ENCODE data around the gene SCAPER.
"Not testable (repeated sequence)": the region's sequence is repeated elsewhere in the genome, so short reads cannot be mapped to it uniquely, and the experiment has no call there.

Gene SCAPER

DNA sequence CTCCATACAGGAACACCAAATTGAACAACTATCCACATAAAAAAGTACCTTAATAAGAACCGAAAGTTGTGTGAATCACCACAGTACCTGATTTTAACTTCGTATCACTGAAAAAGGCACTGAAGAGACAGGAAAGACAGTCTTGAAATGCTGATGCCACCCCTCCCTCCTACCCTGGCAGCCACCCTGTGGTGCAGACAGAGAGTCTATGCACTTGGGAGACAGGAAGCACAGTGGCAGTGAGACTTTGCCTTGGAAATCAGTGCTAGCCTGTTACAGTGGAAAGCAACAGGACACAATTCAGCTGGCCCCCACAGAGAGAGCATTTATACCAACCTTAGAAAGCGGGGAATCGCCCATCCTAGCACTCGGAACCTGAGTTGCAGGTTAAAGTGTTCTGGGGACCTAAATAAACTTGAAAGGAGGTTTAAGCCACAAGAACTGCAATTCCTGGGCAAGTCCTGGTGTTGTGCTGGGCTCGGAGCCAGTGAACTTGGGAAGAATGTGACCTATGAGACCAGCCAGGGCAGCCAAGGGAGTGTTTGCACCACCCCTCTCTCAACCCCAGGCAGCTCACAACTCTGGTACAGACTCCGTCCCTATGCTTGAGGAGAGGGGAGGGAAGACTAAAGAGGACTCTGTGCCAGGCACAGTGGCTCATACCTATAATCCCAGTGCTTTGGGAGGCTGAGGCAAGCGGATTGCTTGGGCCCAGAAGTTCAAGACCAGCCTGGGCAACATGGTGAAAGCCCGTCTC lies 328.4 kb downstream of the SCAPER start:
- DNase-seq (ENCODE audit: low read depth in 2 of 2), result no peak

DNA sequence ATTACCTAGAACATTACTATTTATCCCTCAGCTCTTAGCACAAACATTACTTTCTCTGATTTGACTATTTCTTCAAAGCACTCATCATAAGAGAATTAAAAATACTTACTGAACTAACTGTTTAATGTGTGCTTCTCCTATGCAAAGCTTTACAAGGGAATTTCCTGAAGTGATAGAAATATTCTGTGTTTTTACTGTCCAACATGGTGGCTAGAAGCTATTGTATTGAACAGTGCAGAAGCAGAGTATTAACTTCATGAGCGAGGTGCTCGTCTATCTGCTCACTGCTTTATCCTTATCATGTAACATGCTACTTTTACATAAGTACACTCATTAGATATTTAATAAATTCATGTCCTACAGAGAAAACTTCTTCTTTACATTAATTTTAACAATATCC lies 329.5 kb downstream of the SCAPER start:
- DNase-seq (ENCODE audit: low read depth in 2 of 2), result no peak

DNA sequence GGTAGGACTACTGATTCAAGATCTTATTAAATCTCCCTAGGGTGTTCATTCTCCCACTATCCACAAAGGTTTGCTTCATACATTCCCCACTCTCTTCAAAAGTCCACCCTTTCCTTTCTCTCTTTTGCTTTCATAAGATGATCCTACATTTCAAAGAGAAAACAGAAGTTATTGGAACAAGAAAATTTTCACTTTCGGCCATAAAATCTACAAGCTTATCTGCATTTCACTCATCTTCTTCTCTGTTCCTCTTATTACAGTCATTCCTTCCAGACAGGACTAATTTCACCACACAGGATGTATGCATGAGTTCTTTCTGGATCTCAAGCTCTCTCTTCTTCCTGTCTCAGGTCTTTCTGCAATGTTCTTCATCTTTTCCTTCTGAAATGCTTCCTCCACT lies 329.9 kb downstream of the SCAPER start:
- DNase-seq (ENCODE audit: low read depth in 2 of 2), result no peak

DNA sequence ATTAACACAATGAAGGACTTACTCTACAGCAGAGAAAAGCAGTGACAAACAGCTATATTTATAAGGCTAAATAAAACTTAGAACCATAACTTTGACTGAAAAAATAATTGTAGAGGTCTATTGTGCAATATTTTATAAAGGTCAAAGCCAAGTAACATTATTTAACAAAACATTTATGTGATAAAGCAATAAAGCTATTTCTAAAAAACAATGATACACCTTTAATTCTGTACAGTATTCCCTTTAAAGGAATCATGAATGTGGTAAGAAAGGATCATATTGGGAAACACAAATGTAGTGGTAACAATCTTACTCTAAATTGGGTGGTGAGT lies 332.2 kb downstream of the SCAPER start:
- no peak for DNase-seq (ENCODE audit: low read depth in 2 of 2)

DNA sequence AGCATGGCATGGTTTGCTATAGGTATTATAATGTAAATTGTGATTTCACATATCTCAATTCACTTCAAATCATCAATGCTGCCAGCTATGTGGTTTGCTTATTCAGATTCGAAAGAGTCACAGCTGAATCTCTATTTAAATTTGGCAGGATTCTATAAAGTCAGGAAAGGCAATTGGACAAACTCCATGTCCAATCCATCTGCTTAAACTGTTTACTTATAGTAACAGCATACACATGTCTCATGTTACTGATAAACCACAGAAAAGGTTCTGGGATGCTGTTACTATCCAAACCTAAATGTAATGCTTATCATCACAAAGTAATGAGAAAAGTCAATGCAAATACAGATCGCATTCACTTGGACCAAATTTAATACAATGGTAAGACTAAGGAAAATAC lies 338.9 kb downstream of the SCAPER start:
- DNase-seq (ENCODE audit: low read depth in 2 of 2), result no peak

DNA sequence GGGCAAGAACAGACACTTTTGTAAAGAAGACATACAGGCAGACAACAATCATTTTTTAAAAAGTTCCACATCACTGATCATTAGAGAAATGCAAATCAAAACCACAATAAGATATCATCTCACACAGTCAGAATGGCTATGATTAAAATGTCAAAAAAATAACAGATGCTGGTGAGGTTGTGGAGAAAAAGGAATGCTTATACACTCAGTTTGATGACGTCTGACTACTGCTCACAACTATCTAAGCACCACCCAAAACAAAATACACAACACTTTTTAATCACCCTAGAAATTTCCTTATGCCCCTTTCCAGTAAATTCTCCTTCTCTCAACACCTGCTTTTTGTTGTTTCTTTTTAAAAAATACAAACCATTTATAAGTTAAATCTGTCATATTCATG lies 339.8 kb downstream of the SCAPER start:
- DNase-seq (ENCODE audit: low read depth in 2 of 2), result no peak

DNA sequence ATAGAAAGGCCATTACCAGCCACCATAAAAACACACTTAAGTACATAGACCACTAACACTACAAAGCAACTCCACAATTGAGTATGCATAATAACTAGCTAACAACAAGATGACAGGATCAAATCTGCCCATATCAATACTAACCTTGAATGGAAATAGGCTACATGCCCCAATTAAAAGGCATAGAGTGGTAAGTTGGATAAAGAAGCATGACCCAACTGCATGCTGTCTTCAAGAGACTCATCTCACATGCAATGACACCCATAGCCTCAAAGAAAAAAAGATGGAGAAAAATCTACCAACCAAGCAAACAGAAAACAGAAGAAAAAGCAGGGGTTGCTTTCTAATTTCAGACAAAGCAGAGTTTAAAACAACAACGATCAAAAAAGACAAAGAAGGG lies 349.9 kb downstream of the SCAPER start:
- no peak for DNase-seq (ENCODE audit: low read depth in 2 of 2)

DNA sequence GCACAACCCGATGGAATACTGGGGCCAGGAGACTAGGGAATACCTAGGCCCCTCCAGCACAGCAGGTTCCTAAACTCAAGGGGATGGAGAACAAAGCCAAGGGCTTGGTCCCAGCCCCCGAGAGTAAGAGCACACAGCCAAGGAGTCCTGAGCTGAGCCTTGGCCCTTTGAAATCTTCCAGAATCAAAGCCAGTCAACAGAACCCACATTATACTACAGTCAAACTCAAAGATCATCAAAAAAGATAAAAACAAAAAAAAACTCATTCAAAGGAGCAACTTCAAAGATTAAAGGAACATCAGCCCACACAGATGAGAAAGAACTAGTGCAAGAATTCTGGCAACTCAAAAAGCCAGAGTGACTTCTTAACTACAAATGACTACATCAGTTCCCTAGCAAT lies 351.6 kb downstream of the SCAPER start:
- no peak for DNase-seq (ENCODE audit: low read depth in 2 of 2)

DNA sequence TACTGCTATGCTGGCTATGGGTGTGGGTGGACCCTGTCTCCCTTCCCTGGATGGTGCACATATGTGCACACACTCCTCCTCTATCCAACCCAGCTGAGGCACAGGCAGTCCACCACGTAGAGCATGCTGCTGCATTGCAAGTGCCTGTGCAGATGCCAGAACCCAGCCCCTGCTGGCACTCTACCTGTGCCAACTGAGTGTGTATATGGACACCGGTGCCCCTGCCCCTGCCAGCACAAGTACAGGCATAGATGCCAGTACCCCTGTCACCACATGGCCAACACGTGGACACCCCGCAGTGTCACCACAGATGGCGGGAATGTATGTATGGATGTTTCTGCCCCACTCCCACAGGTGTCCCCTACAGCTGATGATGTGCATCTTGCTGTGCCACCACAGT lies 352.0 kb downstream of the SCAPER start:
- no peak for DNase-seq (ENCODE audit: low read depth in 2 of 2)

DNA sequence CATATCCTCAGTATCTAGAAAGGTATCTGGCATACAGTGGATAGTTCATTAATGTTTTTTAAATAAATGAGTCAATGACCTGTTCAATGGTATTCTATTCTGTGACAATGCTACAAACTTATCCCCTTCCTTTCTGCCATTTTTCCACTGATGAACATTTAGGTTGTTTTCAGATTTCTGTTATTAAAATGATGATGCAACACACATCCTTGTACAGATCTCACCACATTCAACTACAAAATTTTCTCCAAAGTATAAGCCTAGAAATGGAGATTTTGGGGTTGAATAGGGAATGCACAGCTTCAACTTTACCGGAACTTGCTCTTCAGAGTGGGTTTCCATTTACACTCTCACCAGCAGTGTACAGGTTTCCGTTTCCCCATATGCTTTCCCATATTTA lies 358.3 kb downstream of the SCAPER start:
- DNase-seq (ENCODE audit: low read depth in 2 of 2), result no peak

DNA sequence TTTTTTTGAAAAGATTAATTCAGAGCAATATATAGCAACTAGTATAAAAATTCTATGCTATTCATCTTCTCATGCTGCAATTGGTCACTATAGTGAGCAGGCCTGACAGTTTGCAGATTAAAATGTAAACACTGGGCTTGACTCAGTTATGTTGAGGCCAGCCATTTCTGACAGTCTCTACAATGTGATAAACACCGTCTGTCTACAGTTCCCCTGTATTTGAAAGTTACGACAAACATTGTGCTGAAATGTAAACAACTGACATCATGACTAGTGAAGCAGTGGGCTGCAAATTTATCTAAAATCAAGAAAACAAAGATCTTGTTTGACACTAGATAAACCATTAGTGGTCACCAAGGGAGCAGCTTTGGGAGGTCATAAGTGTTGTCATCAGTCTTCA lies 371.1 kb downstream of the SCAPER start:
- no peak for DNase-seq (ENCODE audit: low read depth in 2 of 2)

DNA sequence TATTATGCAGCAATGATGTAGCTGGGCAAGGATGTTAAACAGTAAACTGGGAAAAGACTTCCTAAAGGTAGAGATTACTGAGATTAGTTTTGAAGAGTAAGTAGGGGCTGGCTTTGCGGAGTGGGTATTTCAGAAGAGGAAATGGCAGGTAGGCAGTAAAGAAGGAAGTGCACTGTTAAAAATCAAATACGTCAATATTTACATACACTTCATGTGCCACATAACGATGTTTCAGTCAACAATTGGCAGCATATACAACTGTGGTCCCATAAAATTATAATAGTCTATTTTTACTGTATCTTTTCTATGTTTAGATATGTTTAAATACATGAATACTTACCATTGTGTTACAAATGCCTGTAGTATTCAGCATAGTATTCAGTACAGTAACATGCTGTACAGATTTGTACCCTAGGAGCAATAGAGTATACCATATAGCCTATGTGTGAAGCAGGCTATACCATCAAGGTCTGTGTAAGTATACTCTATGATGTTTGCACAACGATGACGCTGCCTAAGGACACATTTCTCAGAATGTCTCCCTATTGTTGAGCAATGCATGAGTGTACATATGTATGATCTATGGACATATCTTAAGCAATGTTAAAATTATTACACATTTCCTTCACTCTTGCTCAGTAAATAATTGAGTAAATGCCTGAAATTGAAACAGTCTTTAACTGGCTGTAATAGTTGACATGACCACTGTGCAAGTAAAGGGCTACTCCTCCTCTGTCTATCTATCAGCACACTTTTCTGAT lies 371.9 kb downstream of the SCAPER start:
- DNase-seq (ENCODE audit: low read depth in 2 of 2), result no peak

DNA sequence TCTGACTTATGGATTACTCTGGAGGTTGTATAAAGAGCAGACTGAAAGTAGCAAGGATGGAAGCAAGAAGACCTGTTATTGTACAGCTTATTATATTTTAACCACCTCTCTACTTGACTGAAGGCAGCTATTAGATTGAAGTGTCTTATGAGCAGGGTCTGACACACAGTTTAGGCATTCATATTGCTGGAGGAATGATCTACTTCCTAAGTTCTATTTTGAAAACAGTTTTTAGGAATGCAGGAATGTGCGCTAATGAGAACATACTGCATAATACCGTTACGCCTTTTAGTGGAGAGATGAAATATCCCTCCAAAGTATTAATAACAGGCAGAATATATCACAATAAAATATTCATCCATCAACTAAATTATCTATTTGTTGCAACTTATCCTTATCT lies 375.2 kb downstream of the SCAPER start:
- DNase-seq (ENCODE audit: low read depth in 2 of 2), result no peak

DNA sequence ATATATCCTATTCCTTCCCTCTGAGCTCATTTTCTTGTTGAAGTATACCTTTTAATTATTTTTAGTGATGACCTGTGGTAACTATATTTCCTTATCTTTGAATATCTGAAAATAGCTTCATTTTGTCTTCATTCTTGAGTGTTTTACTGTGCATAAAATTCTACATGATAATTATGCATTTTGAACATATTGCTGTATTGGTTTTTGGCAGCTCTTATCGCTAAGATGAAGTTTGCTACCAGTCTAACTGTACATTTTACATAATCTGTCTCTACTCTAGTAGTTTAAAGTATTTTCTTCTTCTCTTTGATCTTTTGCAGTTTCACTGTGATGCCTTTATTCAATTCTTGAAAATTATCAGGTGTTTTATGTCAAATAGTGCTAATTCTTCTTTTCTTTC lies 379.0 kb downstream of the SCAPER start:
- no peak for DNase-seq (ENCODE audit: low read depth in 2 of 2)

DNA sequence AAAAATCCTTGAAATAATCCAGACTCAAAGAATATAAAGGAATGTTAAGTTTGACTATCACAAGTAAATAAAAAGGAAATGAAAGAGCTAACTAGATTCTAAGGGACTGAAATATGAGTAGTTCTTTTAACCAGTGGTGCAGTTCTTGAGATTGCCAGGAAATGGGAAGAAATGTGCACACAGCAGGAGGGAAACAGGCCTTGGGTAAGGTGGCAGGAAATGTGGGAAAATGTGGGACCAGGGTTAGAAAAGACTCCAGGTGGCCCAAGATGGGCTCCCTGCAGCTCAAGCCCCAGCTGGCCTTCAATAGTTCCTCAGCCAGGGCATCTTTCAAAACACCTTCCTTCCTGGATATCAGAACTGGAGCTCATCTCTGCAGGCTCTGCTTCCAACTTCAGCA lies 387.2 kb downstream of the SCAPER start:
- no peak for DNase-seq (ENCODE audit: low read depth in 2 of 2)

DNA sequence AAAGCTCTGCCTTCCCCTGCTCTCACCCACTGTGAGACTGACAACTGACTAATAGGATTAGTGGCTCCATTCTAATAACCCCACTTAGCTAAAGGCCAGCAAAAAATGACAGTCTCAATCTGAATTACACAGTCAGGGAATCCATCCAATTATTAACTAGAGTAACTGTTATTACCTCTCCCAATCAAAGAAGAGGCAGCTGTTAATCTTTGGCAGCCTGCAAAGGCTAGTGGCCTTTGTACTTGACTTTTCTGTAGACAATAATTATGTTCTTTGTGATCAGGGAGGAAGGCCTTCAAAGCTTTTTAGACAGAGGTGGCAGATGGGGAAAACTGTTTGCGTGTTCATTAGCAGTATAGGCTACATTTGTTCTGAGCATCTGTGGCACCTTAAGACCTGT lies 390.9 kb downstream of the SCAPER start:
- DNase-seq (ENCODE audit: low read depth in 2 of 2), result no peak

DNA sequence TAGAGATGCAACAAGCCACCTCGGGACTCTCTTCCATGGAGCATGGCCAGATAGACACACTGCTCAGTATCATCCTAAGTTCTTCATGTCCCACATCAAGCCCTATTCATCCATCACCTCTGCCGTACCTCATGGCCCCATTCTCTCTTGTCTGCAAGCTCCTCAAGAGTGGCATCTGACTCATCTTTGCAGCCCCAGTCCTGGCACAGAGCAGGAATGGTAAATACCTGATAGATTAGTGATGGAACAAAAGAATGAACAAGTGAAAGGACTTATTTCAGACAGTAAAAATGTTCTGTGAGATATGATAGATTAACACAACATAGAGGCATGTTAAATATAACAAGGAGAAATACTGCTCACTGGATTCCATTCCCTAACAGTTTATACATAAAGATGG lies 392.2 kb downstream of the SCAPER start:
- no peak for DNase-seq (ENCODE audit: low read depth in 2 of 2)

DNA sequence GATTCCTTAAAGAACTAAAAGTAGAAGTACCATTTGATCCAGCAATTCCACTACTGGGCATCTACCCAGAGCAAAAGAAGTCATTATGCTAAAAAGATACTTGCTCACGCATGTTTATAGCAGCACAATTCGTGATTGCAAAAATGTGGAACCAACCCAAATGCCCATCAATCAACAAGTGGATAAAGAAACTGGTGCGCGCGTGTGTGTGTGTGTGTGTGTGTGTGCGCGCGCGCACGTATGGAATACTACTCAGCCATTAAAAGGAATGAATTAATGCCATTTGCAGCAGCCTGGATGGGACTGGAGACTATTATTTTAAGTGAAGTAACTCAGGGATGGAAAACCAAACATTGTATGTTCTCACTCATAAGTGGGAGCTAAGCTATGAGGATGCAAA lies 394.5 kb downstream of the SCAPER start:
- not testable (repeated sequence) for DNase-seq (ENCODE audit: low read depth in 2 of 2)

DNA sequence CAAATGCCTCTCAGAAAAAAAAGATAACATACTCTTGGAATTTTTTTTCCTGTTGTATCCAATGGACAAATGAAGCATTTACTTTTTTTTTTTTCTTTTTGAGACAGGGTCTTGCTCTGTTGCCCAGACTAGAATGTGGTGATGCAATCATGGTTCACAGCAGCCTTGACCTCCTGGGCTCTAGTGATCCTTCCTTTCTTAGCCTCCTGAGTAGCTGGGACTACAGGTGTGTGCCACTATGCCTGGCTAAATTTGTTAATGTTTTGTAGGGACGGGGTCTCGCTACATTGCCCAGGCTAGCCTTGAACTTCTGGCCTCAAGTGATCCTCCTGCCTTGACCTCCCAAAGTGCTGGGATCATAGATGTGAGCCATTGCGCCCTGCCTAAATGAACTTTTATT lies 401.3 kb downstream of the SCAPER start:
- no peak for DNase-seq (ENCODE audit: low read depth in 2 of 2)

DNA sequence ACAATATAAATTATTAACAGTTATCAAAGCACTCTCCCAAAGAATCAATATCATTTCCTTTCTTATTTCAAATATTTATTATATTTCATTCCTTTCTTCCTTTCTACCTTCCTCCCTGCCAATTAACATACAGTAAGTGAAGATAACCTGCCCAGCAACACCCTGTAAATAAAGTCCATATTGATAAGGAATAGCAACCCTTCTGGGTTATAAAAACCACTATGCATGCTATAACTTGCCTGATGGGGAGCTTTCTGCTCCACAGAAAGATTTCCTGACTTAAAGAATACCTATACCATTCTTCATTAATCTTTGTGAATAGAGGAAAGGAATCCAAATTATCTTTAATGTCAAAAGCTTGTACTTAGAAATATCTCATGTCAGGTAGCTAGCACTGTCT lies 402.0 kb downstream of the SCAPER start:
- DNase-seq (ENCODE audit: low read depth in 2 of 2), result no peak

DNA sequence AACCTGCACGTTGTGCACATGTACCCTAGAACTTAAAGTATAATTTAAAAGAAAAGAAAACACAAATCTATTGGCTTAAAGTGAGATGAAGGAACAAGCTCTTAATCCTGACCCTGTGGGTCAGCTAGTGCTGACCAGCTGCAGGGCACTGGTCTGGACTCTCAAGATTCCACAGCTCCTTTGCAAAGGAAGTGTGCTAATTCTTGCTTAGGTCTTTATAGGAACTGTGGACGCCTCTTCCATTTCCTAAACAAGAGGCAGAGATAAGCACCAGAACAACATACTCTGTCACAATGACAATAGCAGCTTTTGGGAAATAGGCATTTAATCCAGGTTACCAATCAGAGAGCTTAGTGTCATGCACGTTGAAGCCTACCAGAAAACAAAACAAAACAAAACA lies 402.5 kb downstream of the SCAPER start:
- no peak for DNase-seq (ENCODE audit: low read depth in 2 of 2)

DNA sequence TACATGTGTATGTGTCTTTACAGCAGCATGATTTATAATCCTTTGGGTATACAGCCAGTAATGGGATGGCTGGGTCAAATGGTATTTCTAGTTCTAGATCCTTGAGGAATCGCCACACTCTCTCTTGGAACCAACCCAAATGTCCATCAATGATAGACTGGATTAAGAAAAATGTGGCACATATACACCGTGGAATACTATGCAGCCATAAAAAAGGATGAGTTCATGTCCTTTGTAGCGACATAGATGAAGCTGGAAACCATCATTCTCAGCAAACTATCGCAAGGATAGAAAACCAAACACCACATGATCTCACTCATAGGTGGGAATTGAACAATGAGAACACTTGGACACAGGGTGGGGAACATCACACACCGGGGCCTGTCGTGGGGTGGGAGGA lies 403.0 kb downstream of the SCAPER start:
- DNase-seq (ENCODE audit: low read depth in 2 of 2), result not testable (repeated sequence)

DNA sequence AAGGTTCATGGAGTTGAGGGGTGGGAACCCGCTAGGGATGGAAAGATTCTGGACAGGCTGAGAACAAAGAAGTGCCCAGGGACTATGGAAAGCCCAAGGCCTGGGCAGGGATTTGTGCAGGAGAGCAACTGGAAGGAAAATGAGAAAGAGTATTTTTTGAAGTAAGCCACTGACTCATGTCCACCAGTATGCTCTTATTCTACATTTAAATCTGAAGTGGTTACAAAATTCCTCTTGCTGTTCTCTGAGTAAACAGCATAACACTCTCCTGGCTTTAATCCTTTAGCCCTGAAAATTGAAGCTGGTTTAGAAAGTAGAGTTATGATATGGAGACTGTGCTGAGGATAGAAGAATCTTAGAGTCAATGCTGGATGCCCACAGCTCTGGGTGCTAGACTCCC lies 403.4 kb downstream of the SCAPER start:
- no peak for DNase-seq (ENCODE audit: low read depth in 2 of 2)

DNA sequence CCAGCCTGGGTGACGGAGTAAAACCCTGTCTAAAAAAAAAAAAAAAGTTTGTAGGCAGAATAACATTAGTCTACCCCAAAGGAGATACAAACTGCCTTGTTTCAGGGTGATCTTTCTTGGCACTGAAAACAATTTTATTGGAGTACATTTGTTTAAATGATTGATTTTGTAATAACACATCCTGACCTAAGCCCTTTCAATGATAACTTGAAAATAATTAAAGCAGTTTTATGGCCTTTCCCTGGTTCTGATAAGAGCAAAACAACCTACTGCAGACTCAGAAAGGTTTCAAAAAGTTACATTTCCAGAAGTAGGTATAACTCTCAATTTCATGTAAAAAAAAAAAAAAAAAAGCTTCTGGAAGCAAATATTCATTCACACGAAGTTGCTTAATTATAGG lies 404.1 kb downstream of the SCAPER start:
- DNase-seq (ENCODE audit: low read depth in 2 of 2), result no peak

Measured in stimulated activated CD8-positive, alpha-beta memory T cell treated with anti-CD3 and anti-CD28 coated beads, Interleukin-2, amount 100 ng/mL, for 1 hour (primary cell).